G401.6 (cell line): ENCODE measurements around the gene POLR2J3.
"Not testable (repeated sequence)": the region's sequence is repeated elsewhere in the genome, so short reads cannot be mapped to it uniquely, and the experiment has no call there.

Experiments
- FAIRE-seq: peaks from 2 replicates; lab custom pipeline; 2012; peaks lifted over from hg19 to GRCh38; lab: Jason Lieb, UNC

The POLR2J3 gene

GRCh38 chr7:102581722-102582121, 9.3 kb upstream of the POLR2J3 start:
- FAIRE-seq: not testable (repeated sequence)

- not testable (repeated sequence) for FAIRE-seq
Observed at GRCh38 chr7:102578486-102578885, 6.1 kb upstream of the POLR2J3 start.

- FAIRE-seq: not testable (repeated sequence)
Observed at GRCh38 chr7:102577315-102578240, 5.2 kb upstream of the POLR2J3 start.

GRCh38 chr7:102576363-102576762, 4.0 kb upstream of the POLR2J3 start:
- FAIRE-seq: not testable (repeated sequence)

GRCh38 chr7:102574607-102575006, 2.2 kb upstream of the POLR2J3 start:
- FAIRE-seq: not testable (repeated sequence)

GRCh38 chr7:102568620-102569019, 3.8 kb downstream of the POLR2J3 start:
- FAIRE-seq: not testable (repeated sequence)

GRCh38 chr7:102550808-102551422, 21.5 kb downstream of the POLR2J3 start, which contains the start of gene SPDYE2:
Gene SPDYE2, plus strand, starts transcription at chr7:102551226. Its CDS starts 2,030 bp downstream, at chr7:102553256.
- FAIRE-seq: not testable (repeated sequence)

GRCh38 chr7:102546353-102546752, 26.0 kb downstream of the POLR2J3 start:
- FAIRE-seq: not testable (repeated sequence)

- FAIRE-seq: not testable (repeated sequence)
Observed at GRCh38 chr7:102545288-102545687, 27.1 kb downstream of the POLR2J3 start.

GRCh38 chr7:102544372-102544771, 28.0 kb downstream of the POLR2J3 start:
- not testable (repeated sequence) for FAIRE-seq

GRCh38 chr7:102543596-102543995, 28.8 kb downstream of the POLR2J3 start, which contains the start of gene UPK3BL2:
Gene UPK3BL2, minus strand, starts transcription at chr7:102543696. Its CDS starts 60 bp downstream, at chr7:102543636.
- FAIRE-seq: not testable (repeated sequence)

GRCh38 chr7:102542771-102543170, 29.6 kb downstream of the POLR2J3 start:
- FAIRE-seq: not testable (repeated sequence)

GRCh38 chr7:102542083-102542482, 30.3 kb downstream of the POLR2J3 start:
- FAIRE-seq: not testable (repeated sequence)

GRCh38 chr7:102540604-102541003, 31.8 kb downstream of the POLR2J3 start:
- not testable (repeated sequence) for FAIRE-seq

- FAIRE-seq: not testable (repeated sequence)
Observed at GRCh38 chr7:102535062-102535615, 37.2 kb downstream of the POLR2J3 start.

- not testable (repeated sequence) for FAIRE-seq
Observed at GRCh38 chr7:102532127-102532526, 40.3 kb downstream of the POLR2J3 start.

GRCh38 chr7:102531583-102531982, 40.8 kb downstream of the POLR2J3 start:
- FAIRE-seq: not testable (repeated sequence)

- FAIRE-seq: not testable (repeated sequence)
Observed at GRCh38 chr7:102527822-102528793, 44.3 kb downstream of the POLR2J3 start.

- not testable (repeated sequence) for FAIRE-seq
Observed at GRCh38 chr7:102527182-102527581, 45.2 kb downstream of the POLR2J3 start.

- not testable (repeated sequence) for FAIRE-seq
Observed at GRCh38 chr7:102524803-102525202, 47.6 kb downstream of the POLR2J3 start.

GRCh38 chr7:102520797-102521196, 51.6 kb downstream of the POLR2J3 start:
- FAIRE-seq: not testable (repeated sequence)
